Measurements from ENCODE around the gene IPO7.

GRCh38 chr11:9438611-9439010, 54.2 kb downstream of the IPO7 start:
- TF ChIP-seq POLR2A (IDR thresholded peaks at IDR 0.05) (no peak), CTCF (IDR thresholded peaks at IDR 0.05) (no peak), POLR2AphosphoS5 (IDR thresholded peaks at IDR 0.05) (no peak)

All from breast epithelium (tissue), 3 donors.